K562 (cell line): ENCODE data around the gene SLC6A7. TPM values are rescaled to one million over a fixed set of nuclear protein-coding genes. Genes with fewer than 3 reads are reported as not detected.

Experiments
- ATAC-seq: fragments of 200-7000 bp; cut with Tn5 transposase; 3 replicates; pipeline ENCODE4 v1.9.1; 2020; ENCODE audit warnings: moderate library complexity
- BruUV-seq: library from RNA; stranded (reverse); fragments of 400-500 nt; replicated peaks from 2 replicates; lab custom pipeline; 2021; lab: Mats Ljungman, UMichigan
- CTCF ChIA-PET: fragments of 300-600 bp; formaldehyde crosslinking; extraction: SDS; loops from one replicate; lab custom pipeline; 2021; ENCODE audit warnings: low intra/inter-chr PET ratio; lab: Yijun Ruan, JAX
- POLR2A ChIA-PET: fragments of 300-600, 350-650 bp; sonication (Branson Sonifier 250); formaldehyde crosslinking; extraction: SDS; loops from one replicate; lab custom pipeline; 2021; ENCODE audit warnings: antibody characterized with exemption, inconsistent platforms; lab: Yijun Ruan, JAX
- DNase-seq, 4 experiments: peaks; one replicate each; pipeline versions ENCODE4 v3.0.0 to v3.0.0-alpha.2; 2011 to 2018; ENCODE audit warnings: low spot score in 3 of 4, mixed read lengths in 3 of 4; ENCODE audit errors: extremely low read depth in 1 of 4
- FAIRE-seq: peaks from 2 replicates; lab custom pipeline; 2011; peaks lifted over from hg19 to GRCh38; lab: Jason Lieb, UNC
- H2AFZ ChIP-seq: 2 replicates; pipeline ENCODE4 v1.6.0; 2011; ENCODE audit warnings: low read depth, low read length, control low read depth, inconsistent platforms
- H3K27ac ChIP-seq: fragments of 200-600 bp; 3 replicates; pipeline ENCODE4 v1.8.0; 2011; ENCODE audit warnings: low read depth, mild to moderate bottlenecking, control low read depth, inconsistent platforms, low read length, moderate library complexity, mixed read lengths; ENCODE audit errors: extremely low read depth
- H3K27me3 ChIP-seq, 2 experiments: fragments of 300-600 bp in 1 of 2; 2 replicates in 1 of 2; 3 replicates in 1 of 2; pipeline versions ENCODE4 v1.6.0 to v1.8.0; 2011; ENCODE audit warnings: inconsistent platforms in 2 of 2, low read length in 2 of 2, mild to moderate bottlenecking in 1 of 2, mixed read lengths in 1 of 2, moderate library complexity in 1 of 2; ENCODE audit not compliant: control insufficient read depth in 2 of 2, insufficient read depth in 2 of 2
- H3K36me3 ChIP-seq: fragments of 300-600 bp; 3 replicates; pipeline ENCODE4 v1.8.0; 2011; ENCODE audit warnings: mild to moderate bottlenecking, low read length, inconsistent platforms; ENCODE audit not compliant: control insufficient read depth, insufficient read depth
- H3K4me1 ChIP-seq, 2 experiments: fragments of 200-600 bp in 1 of 2; replicated peaks in 1 of 2; 2 replicates in 1 of 2; 3 replicates in 1 of 2; pipeline versions ENCODE4 v1.5.1 to v1.8.0; 2011; ENCODE audit warnings: inconsistent platforms in 2 of 2, low read length in 2 of 2, mild to moderate bottlenecking in 1 of 2, mixed read lengths in 1 of 2, moderate library complexity in 1 of 2; ENCODE audit not compliant: control insufficient read depth in 2 of 2, insufficient read depth in 2 of 2
- H3K4me2 ChIP-seq: 2 replicates; pipeline ENCODE4 v1.6.1; 2011; ENCODE audit warnings: low read length, control low read depth, inconsistent platforms, mixed read lengths; ENCODE audit not compliant: insufficient read depth
- H3K4me3 ChIP-seq: fragments of 200-600 bp; sonication (generic), shearing (Covaris generic); 2 replicates; pipeline ENCODE4 v1.5.1; 2016; ENCODE audit warnings: control low read depth, inconsistent platforms
- H3K79me2 ChIP-seq: fragments of 200-600 bp; 3 replicates; pipeline ENCODE4 v1.8.0; 2011; ENCODE audit warnings: low read length, inconsistent platforms; ENCODE audit not compliant: control insufficient read depth, insufficient read depth
- H3K9ac ChIP-seq, 2 experiments: 2 replicates each; pipeline versions ENCODE4 v1.6.0 to v1.6.1; 2011; ENCODE audit warnings: low read depth in 2 of 2, low read length in 2 of 2, control low read depth in 1 of 2, inconsistent platforms in 1 of 2, mild to moderate bottlenecking in 1 of 2, mixed read lengths in 1 of 2; ENCODE audit not compliant: insufficient read depth in 1 of 2
- H3K9me1 ChIP-seq: one replicate; pipeline ENCODE4 v1.6.0; 2011; ENCODE audit warnings: inconsistent platforms, mild to moderate bottlenecking, low read length, moderate library complexity; ENCODE audit not compliant: control insufficient read depth, insufficient read depth
- H3K9me3 ChIP-seq: replicated peaks from 2 replicates; pipeline ENCODE4 v1.5.1; 2011; ENCODE audit warnings: low read depth, low read length, inconsistent platforms; ENCODE audit not compliant: control insufficient read depth, insufficient read depth
- H4K20me1 ChIP-seq: replicated peaks from 2 replicates; pipeline ENCODE4 v1.6.1; 2011; ENCODE audit warnings: low read length, inconsistent platforms, mixed read lengths; ENCODE audit not compliant: control insufficient read depth, insufficient read depth
- CBFA2T3 ChIP-seq: fragments of 450-650 bp; IDR thresholded peaks from 2 replicates; pipeline ENCODE4 v1.6.1; 2017
- CTCF ChIP-seq, 3 experiments: IDR thresholded peaks in 2 of 3; conservative IDR thresholded peaks in 1 of 3; 2 replicates each; pipeline ENCODE4 v1.5.1; 2011 to 2012; ENCODE audit warnings: low read length in 3 of 3, mild to moderate bottlenecking in 3 of 3, control low read depth in 2 of 3, improper control_type of control experiment in 1 of 3, inconsistent platforms in 1 of 3, low read depth in 1 of 3, mixed read lengths in 1 of 3, moderate library complexity in 1 of 3; ENCODE audit not compliant: insufficient read depth in 2 of 3
- HES1 ChIP-seq: fragments of 450-650 bp; IDR thresholded peaks from 2 replicates; pipeline ENCODE4 v1.6.1; 2016; ENCODE audit warnings: low read depth, mild to moderate bottlenecking, moderate library complexity
- MAX ChIP-seq: sonication (generic); formaldehyde crosslinking; IDR thresholded peaks from 2 replicates; pipeline ENCODE4 v1.9.0; 2022; ENCODE audit warnings: mild to moderate bottlenecking, missing genetic modification reagents
- TCF3 ChIP-seq: sonication (generic); formaldehyde crosslinking; IDR thresholded peaks from 2 replicates; pipeline ENCODE4 v1.4.0; 2020; ENCODE audit warnings: mild to moderate bottlenecking, missing genetic modification reagents
- ZKSCAN8 ChIP-seq: fragments of 200-800 bp; sonication (Bioruptor generic); IDR thresholded peaks from 2 replicates; pipeline ENCODE4 v1.6.1; 2016; ENCODE audit warnings: missing genetic modification characterization, missing compliant biosample characterization
- ZNF277 ChIP-seq: fragments of 250-450 bp; sonication (Bioruptor Pico); IDR thresholded peaks from 2 replicates; pipeline ENCODE4 v1.8.0; 2022; ENCODE audit warnings: inconsistent platforms, mild to moderate bottlenecking, moderate library complexity, borderline replicate concordance
- ZNF589 ChIP-seq: fragments of 200-800 bp; sonication (Bioruptor generic); IDR thresholded peaks from 2 replicates; pipeline ENCODE4 v1.6.1; 2016; ENCODE audit warnings: low read depth, missing genetic modification characterization, missing compliant biosample characterization
- WGBS: fragments of 100-300 bp; shearing (Covaris generic); methylation state at CpG from one replicate; pipeline ENCODE4 v1.1.6; 2016; ENCODE audit warnings: low coverage, mixed read lengths; ENCODE audit not compliant: insufficient coverage; ENCODE audit errors: missing lambda C conversion rate; 5-methylcytosine and 5-hydroxymethylcytosine counted together
- in situ Hi-C: fragments of 300-500 bp; cut with MboI; formaldehyde crosslinking; loops from 4 replicates; pipeline ENCODE4 v1.15.0; 2018; ENCODE audit warnings: inconsistent platforms, mixed read lengths
- intact Hi-C: fragments of 100-400 bp; cut with micrococcal nuclease; formaldehyde crosslinking; loops from 2 replicates; pipeline ENCODE4 v1.14.2; 2022
- polyA plus RNA-seq, 8 experiments: library from polyadenylated mRNA; depleted of rRNA in 4 of 8; stranded (reverse) in 5 of 8; unstranded in 3 of 8; fragments of >200 nt; fragmentation: Nextera tagmentation in 2 of 8; fragmentation: Illumina TruSeq in 1 of 8; extraction: Ambion mirVana in 2 of 8; extraction: Trizol in 1 of 8; gene quantifications; 2 replicates each; pipeline versions ENCODE4 v1.2.1 to v1.2.3, GENCODE V29; 2011 to 2014; ENCODE audit warnings: inconsistent platforms in 1 of 8, missing spikeins in 1 of 8
- total RNA-seq, 7 experiments: library from RNA; depleted of rRNA in 6 of 7; stranded (reverse); fragments of >200 nt in 6 of 7; fragmentation: Illumina TruSeq in 2 of 7; extraction: Trizol in 2 of 7; gene quantifications; 2 replicates each; pipeline versions ENCODE4 v1.2.1 to v1.2.3, GENCODE V29; 2011 to 2021; ENCODE audit warnings: low replicate concordance in 1 of 7

The SLC6A7 gene
- total and polyA plus RNA-seq, 9 of the 15 experiments (the other 6 are each of a cell fraction or from before 2014, with no cell fraction given), result not detected

GRCh38 chr5:150248946-150249345, 59.1 kb downstream of the SLC6A7 start:
- peaks cover 9% of the 10 kb centered on the region; the same call in 1 of the 2 replicates for H4K20me1 ChIP-seq
- DNase-seq (peak; percentile 46 to 49 (median 46)), FAIRE-seq (no peak), ATAC-seq (no peak)
- in situ Hi-C loops, result no loop called here
- no peak overlapping the region for H3K27ac ChIP-seq
- no peak overlapping the region for H3K4me2 ChIP-seq
- H2AFZ ChIP-seq, result no peak overlapping the region
- H3K27me3 ChIP-seq, result peaks cover 5 to 46% of the 10 kb centered on the region in 2 experiments; a peak in 4 of 5 replicates
- H3K9ac ChIP-seq, result peak overlapping the region in 1 of 2 experiments; percentile 80; a peak in 1 of 4 replicates
- peaks cover 22 to 23% of the 10 kb centered on the region in 2 experiments for H3K4me1 ChIP-seq
- TF ChIP-seq MAX (CRISPR knock-in tag) (no peak), TCF3 (CRISPR knock-in tag) (peak; percentile 42; the same call in 1 of the 2 replicates), ZNF589 (CRISPR knock-in tag) (no peak), CBFA2T3 (peak; percentile 37)
- H3K9me1 ChIP-seq, result no peaks in the 10 kb centered on the region
- H3K36me3 ChIP-seq, result no peaks in the 10 kb centered on the region
- ChIA-PET CTCF (no interaction called here), POLR2A (interaction anchor here (0.5 to 0.6 kb wide), 4 partner anchors 17 to 192 kb away, joined by 3 to 7 read pairs (median 4); partner anchors contain the start of gene PDGFRB)
- intact Hi-C loops, result no loop called here
- no peaks in the 10 kb centered on the region for H3K9me3 ChIP-seq
- no peak overlapping the region for H3K4me3 ChIP-seq
- 10% methylated on average over 3 of the region's 3 CpGs for WGBS
- no peaks in the 10 kb centered on the region for H3K79me2 ChIP-seq
- no TSS peak for BruUV-seq

GRCh38 chr5:150249744-150250143, 59.9 kb downstream of the SLC6A7 start:
- no peak for FAIRE-seq

More at GRCh38 chr5:150249744-150250143, 59.9 kb downstream of the SLC6A7 start:
- ATAC-seq, result no peak
- H3K4me2 ChIP-seq, result no peak overlapping the region
- CTCF ChIA-PET, result no interaction called here
- intact Hi-C loops, result no loop called here
- no peaks in the 10 kb centered on the region for H3K9me1 ChIP-seq
- peaks cover 9% of the 10 kb centered on the region; the same call in 1 of the 2 replicates for H4K20me1 ChIP-seq
- H3K79me2 ChIP-seq, result no peaks in the 10 kb centered on the region
- H3K4me1 ChIP-seq, result peaks cover 21 to 23% of the 10 kb centered on the region in 2 experiments
- DNase-seq, result no peak
- H3K36me3 ChIP-seq, result no peaks in the 10 kb centered on the region
- no peak overlapping the region for H3K4me3 ChIP-seq
- TF ChIP-seq CTCF (IDR thresholded peaks at IDR 0.05 in 2 of 3, conservative IDR thresholded peaks at IDR 0.05 in 1 of 3; ENCODE audit: insufficient read depth in 2 of 3, low read depth in 1 of 3, low read length in 3 of 3) (0 out of 6 replicates have a peak, but pooled peaks of 1 of the 3 experiments have one; percentile 4), ZNF277 (CRISPR knock-in tag) (no peak), HES1 (no peak), ZKSCAN8 (CRISPR knock-in tag) (peak; percentile 82; the same call in 1 of the 2 replicates)
- H3K9me3 ChIP-seq, result no peaks in the 10 kb centered on the region
- H3K27me3 ChIP-seq, result peaks cover 5 to 38% of the 10 kb centered on the region in 2 experiments; a peak in 4 of 5 replicates
- no peak overlapping the region for H2AFZ ChIP-seq
- in situ Hi-C loops, result no loop called here
- no peak overlapping the region for H3K27ac ChIP-seq
- no peak overlapping the region for H3K9ac ChIP-seq
- BruUV-seq, result no TSS peak
- POLR2A ChIA-PET, result interaction anchor here (0.5 to 0.9 kb wide), 6 partner anchors 16 to 194 kb away, joined by 3 to 7 read pairs (median 4); no protein-coding TSS in a partner anchor
- 24% methylated on average over 5 of the region's 5 CpGs for WGBS
